ENCODE results near the gene VWC2.

- TF ChIP-seq GATA2 (IDR thresholded peaks at IDR 0.05; ENCODE audit: low read depth, low read length) (no peak), GATA3 (IDR thresholded peaks at IDR 0.05; ENCODE audit: low read depth, low read length) (no peak)
Observed at GRCh38 chr7:49850921-49851613, 77.6 kb downstream of the VWC2 start.

All from SH-SY5Y (cell line).